HG02943 (cell line): ENCODE data around the gene PRX.
"Not testable (repeated sequence)": the region's sequence is repeated elsewhere in the genome, so short reads cannot be mapped to it uniquely, and the experiment has no call there.

Experiments
- ATAC-seq: cut with Tn5 transposase; IDR thresholded peaks from one replicate; pipeline ENCODE4 v1.9.1; 2021; ENCODE audit warnings: mild to moderate bottlenecking, low read depth, moderate library complexity; ENCODE audit not compliant: unreplicated experiment

The PRX gene

DNA sequence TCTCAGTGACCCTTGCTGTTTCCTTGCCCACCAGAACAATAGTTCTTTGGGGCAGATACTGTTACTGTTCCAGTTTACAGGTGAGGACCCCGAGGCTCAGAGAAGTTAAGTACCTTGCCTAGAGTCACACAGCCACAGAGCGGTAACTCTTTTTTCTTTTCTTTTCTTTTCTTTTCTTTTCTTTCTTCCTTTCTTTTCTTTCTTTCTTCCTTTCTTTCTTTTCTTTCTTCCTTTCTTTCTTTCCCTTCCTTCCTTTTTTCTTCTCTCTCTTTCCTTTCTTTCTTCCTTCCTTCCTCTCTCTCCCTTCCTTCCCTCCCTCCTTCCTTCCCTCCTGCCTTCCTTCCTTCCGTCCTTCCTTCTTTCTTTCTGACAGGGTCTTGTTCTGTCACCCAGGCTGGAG, 4.9 kb upstream of the PRX start:
- no peak for ATAC-seq

DNA sequence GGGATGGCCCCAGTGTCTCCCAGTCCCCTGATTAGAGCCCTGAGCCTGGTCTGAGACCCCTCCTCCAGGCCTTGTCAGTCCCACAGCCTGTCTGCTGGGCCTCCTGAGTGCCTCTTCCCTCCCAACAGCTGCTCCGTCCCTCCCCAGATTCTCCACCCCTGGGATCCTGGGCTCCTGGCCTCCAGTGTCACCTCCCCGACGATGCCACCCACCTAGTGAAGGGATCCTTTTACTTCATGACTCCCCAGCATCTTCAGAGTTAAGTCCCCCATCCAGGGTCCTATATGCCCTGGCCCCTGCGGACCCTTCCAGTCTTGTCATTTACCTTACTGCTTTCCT, 4.4 kb upstream of the PRX start:
- ATAC-seq: no peak

DNA sequence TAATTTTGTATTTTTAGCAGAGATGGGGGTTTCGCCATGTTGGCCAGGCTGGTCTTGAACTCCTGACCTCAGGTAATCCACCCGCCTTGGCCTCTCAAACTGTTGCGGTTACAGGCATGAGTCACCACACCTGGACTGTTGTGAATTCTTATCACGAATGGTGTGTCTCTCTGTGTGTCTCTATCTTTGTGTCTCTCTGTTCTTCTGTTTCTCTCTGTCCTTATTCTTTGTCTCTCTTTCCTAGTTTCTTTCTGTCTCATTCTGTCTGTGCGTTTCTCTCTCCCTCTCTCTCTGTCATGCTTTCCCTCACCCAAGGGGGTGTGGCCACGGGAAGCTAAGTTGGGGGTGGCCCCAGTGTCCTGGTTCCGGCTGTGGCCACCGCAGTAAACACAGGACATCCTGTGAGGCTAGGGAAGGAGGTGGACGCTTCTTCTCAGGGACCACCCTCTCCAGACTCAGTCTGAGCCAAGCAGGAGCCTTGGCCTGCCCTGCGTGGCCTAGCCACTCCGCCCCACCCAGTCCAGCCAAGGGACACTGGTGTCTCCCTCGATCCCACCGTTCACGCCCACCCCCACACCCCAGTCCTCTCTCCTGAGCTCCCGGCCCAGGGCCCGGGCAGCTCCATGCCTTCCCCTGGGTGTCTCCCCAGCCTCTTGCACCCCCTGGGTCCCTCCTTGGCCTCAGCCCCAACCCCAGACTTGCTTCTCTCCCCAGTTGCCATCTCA, 3.9 kb upstream of the PRX start:
- ATAC-seq: no peak

DNA sequence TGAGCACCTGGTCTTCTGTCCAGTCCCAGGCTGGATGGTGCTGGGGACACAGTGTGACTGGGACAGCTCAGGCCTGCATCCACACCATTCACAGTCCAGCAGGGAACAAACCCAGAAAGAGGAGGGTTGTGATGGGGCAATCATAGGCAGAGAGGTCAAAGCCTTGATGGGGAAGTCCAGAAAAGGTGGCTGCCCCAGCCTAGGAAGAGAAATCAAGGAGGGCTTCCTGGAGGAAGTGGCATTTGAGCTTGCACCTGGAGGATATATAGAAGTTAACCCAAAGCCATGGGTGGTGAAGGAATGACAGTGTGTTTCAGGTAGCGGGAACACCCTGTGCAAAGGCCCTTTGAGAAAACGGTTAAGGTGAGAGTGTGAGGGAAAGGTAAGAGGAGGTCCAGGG, 2.6 kb upstream of the PRX start:
- ATAC-seq: no peak

DNA sequence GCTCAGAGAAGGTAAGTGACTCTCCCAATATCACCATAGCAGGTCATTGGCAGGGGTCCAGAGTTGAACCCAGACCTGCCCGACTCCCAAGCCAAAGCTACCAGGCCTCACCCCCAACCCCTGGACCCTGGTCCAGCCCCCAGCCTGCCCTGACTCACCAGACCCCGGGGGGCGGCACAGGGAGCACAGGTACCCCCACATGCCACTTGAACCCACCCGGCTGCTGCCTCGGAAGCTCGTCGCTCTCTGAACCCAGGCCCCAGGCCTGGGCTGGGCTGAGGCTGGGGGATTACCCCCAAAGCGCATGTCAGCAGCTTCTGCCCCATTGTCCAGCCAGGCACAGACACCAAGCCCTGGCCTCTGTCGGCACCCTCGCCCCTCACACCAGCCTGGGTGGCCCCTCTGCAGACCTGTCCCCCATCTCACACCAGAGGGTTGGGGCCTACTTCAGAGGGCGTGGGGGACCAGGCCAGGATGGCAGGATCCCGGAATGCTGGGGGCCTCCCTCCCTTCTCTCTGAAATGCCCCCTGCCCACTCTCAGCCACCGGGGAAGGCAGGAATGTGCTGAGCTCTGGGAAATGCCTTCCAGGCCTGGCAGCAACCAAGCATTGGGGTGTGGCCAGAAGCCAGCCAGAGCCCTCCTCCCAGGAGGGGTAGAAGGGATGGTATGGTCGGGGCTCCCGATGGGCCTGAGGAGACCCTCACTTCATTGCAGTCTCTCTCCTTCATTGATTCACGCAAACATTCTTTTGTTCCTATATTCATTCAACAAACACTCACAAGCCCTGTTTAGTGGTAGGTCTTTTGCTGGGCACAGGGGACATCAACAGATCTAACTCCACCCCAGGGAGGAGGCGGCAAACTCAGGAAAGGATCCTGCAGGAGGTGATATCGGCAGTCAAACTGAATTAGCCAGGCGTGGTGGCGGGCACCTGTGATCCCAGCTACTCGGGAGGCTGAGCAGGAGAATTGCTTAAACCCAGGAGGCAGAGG, 1.7 kb upstream of the PRX start:
- ATAC-seq: no peak

DNA sequence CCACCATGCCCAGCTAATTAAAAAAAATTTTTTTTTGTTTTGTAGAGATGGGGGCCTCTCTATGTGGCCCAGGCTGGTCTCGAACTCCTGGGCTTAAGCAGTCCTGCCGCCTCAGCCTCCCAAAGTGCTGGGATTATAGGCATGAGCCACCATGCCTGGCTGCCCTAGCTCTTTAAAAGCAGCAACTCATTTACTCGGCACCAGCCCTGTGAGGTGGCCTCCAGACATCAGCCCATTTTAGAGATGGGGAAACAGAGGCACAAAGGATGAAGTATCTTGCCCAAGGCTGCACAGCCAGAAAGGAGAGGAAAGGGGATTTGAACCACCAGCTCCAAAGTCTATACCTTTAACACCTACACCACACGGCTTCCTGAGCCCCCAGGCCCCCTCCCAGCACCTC, 312 bp downstream of the PRX start:
- ATAC-seq: no peak

DNA sequence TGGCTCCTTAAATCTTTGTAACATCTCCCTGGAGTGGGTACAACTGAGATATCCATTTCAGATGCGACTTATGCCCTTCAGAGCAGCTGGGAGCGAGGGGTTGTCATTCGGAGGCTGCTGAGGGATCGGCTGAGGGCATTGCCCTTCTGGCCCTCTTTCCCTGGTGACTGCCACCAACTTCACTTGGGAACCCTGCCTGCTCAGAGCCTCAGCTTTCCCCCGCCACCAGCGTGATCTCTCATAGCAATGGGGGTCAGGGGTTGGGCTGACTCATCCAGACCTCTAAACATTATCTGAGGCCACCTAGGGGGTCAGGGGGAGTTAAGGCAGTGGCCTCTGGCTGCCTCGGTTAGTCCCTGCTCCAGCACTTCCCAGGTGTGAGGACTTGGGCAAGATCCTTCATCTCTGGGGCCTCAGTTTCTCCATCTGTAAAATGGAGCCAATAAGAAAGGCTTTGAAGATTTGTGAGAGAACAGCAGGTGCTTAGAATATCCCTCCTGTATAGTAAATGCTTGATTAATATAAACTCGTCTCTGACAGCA, 1.1 kb downstream of the PRX start:
- no peak for ATAC-seq

DNA sequence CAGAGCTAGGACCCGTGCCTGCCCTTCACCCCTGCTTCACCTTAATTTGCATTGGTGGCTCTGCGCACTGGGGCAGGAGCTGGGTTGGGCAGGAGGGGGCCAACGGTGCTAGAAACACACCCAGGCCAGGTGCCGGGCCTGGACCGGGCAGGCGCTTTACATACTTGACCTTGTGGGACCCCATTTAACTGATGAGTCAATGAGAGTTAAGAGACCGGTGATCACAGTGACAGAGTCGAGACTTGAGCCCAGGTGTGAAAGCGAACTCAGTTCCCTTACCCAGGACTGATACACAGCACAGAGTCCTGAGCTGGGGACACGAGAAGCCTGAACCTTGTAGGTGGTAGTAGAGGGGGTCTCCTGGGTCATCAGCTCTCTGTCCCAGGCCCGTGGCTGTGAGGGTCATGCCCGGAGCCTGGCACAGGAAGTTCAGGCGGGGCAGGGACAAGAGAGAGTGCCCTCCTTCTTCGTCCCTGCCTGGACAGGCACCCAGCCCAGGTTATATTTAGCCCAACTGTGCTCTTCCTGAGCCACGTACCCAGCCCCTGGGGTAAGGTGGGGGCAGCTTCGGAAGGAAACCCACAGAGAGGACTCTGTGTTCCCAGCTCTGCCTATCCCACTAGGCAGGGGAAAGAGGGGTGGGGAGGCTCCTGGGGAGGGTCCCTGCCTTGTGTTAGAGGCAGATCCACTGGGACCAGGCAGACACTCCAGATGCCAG, 1.9 kb downstream of the PRX start:
- no peak for ATAC-seq

DNA sequence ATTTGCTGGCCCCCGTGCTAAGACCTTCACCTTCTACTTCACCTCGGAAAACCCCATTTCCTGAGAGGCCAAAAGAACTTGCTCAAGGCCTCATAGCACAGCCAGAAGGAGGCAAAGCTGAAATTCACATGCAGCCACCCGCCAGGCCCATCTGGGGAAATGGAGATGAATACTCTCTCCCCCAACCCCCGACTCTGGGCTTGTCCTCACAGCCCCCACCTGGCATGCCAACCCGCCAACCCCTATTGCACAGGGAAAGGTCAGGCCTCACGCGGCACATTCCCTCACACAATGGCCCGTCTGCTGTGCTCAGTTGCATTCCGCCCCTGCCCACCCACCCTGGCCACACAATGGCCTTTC, 3.2 kb downstream of the PRX start:
- no peak for ATAC-seq

DNA sequence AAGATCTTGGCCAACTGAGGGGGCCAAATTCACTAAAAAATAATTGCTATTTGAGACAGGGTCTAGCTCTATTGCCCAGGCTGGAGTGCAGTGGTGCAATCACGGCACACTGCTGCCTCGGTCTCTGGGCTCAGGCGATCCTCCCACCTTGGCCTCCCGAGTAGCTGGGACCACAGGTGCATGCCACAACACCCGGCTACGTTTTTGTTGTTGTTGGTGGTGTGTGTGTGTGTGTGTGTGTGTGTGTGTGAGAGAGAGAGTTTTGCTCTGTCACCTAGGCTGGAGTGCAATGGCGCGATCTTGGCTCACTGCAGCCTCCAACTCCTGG, 4.6 kb downstream of the PRX start:
- ATAC-seq: not testable (repeated sequence)

DNA sequence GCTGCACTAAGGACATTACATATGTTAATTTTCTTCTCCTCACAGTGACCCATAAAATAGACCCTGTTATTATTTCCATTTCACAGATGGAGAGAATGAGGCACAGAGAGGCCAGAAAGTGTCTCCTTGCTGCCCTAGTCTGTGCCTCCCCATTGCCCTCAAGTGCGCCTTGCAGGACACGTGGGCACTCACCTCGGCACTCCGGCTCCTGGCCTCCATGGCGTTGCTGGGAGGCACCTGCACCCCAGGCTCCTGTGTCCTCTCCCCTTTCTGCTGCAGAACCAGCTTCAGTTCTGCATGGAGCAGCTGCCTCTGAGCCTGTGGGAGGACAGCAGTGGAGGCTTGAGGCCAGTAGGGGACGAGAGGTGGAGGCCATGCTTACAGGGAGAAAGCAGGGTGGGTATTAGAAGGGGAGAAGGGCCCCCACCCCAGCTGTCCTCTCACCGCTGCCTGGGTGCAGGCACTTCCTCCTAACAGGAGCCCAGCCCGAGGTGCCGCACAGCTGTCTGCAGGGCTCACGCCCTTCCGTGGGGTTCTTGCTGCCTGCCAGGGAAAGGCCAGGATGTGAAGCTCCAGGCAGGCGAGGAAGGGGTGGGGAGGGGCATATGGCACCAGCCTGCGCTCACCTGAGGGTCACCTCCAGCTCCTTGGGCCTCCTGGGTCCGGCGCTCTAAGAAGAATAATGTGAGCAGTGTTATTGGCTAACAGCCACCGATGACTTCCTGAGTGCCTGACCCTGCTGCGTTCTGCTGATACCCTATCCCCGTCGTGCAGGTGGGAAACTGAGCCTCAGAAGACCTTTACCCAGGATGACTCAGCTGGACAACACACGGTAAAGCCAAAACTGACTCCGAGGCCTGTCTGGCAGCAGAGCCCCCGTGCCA, 5.2 kb downstream of the PRX start:
- ATAC-seq: no peak

DNA sequence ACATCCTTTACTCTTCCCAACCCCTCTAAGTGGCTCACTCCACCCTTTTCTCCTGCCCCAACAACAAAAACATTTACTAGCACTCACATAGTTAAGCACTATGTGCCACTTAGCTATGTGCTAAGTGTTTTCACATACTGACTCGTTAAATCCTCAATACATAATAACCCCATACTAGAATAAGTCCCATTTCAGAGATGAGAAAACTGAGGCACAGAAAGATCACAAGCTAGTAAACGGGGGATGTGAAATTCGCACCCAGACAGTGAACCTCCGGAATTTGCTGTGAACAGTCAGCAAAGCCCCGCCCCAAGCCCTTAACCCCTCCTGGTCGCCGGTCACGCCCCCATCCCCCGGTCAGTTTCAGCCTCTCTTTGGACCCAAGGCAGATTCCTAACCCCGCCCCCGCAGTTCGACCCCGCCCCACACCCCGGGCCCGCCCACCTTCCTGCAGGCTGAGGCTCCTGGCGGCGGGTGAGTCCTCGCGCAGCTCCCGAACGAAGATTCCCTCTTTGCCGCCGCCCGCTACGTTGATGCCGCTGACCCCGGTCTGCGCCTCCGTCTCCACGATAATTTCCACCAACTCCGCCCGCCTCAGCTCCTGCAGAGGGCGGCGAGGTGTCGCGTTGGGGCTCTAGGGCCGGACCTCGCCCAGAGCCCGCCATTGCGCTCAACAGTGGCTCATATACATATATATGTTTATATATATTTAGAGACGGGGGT, 9.8 kb downstream of the PRX start:
- ATAC-seq: peak; percentile 55

DNA sequence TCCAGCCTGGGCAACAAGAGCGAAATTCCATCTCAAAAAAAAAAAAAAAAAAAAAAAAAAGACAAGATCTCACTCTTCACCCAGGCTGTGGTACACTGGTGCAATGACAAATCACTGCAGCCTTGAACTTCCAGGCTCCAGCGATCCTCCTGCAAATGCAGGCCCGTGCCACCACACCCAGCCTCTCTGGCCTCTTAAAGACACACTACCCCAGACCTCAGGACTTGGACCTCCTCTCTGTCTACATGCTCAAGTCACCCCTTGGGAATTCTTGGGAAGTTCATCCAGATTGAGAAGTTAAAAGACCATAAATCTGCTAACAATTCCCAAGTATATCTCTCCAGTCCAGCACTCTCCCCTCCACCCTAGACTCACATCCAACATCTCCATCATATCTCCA, 12.6 kb downstream of the PRX start:
- ATAC-seq: no peak

DNA sequence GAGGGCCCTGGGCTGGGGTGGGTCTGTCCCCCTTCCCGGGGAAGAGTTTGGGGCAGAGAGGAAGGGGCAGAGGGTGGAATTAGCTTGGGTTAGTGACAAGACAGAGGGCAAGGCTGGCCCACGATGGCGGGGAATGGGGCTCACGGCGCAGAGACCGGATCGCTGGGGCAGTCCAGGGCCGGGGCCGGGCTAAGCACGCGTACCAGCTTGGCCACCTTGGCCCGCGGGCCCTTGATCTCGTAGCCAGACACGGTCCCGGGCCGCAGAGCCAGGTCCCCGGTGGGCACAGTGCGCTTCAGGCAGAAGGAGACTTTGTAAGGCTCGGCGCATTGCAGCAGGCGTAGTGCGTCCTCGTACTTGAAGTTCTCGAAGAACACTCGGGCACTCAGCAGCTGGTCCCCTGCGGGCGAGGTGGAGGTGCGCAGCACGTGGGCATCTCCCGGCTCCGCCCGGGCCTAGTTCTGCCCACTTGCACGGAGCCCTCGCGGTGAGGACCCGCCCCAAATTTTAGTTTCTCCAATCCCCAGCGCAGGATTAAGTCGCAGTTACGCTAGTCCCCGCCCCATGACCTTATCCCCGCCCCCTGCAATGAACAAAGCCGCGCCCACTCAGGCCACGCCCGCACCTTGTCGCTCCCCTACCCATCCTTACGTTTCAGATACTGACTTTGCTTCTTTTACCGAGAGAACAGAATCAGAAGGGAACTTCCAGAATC, 14.6 kb downstream of the PRX start:
- no peak for ATAC-seq

DNA sequence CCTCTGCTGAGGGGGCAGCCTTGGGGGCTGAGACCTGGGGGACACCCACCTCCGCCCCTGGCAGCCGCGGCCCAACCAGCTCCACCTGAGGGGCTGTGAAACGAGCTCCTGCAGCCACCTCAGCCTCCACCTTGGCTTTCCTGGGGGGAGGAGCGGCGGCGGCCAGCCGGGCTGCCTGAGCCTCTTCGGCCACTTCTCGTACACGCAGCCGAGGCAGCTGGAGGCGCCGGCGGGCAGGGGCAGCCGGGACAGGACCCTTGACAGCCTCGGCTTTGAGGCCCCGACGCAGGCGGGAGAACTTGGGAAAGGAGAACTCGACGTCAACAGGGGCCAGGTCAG, 15.6 kb downstream of the PRX start:
- no peak for ATAC-seq

DNA sequence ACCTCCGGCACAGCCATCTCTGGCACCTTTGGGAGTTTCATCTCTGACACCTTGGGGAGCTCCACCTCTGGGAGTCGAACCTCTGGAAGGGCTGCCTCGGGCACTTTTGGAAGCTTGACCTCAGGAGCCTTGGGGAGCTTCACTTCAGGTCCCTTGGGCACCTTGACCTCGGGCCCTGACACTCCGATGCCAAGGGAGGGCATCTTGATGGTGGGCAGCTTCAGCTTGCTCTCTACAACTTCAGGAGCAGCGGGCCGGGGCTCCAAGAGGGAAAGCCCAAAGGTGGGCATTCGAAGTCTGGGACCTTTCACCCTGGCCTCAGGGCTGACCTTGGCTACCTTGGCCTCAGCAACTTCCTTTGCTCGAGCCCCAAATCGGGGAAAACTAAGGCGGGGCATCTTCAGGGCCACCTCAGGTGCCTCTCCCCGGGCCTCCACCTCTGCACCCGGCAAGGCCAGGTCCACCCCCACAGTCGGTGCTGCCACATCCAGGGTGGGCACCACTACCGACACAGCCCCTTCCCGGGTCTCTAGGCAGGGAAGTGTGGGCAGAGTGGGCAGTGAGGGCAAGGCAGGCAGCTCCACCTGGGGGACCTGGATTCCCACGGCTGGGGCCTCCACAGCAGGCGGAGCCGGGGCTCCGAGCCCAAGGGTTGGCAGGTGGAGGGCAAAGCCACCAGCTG, 16.2 kb downstream of the PRX start:
- no peak for ATAC-seq

DNA sequence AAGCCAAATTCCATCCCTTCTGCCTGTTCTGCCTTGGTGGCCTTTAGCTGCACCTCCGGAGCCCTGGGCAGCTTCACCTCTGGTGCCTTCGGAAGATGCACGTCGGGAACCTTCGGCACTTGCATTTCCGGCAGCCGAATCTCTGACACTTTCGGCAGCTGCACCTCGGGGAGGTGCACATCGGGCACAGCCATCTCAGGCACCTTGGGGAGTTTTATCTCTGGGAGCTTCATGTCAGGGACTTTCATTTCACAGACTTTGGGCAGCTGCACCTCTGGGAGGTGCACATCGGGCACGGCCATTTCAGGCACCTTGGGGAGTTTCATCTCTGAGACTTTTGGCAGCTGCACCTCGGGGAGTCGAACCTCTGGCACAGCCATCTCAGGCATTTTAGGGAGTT, 17.2 kb downstream of the PRX start:
- ATAC-seq: no peak

DNA sequence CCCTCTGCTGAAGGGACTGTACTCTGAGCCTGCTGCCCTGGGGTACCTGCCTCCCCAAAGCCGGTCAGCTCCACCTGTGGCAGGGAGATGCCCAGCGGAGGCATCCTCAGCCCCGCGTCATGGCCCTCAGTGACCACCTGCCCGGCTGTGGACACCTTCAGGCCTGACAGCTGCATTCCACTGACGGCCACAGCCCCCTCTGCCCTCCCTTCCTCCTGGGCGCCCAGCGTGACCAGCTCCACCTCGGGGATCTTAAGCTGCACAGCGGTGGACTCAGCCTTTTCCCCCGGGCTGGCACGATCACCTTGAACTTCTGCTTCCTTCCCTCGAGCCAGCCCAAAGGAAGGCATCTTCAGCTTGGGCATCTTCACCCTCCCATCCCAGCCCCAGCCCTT, 18.4 kb downstream of the PRX start:
- ATAC-seq: no peak
